Duodenal mucosa (tissue), 2 donors: Measurements from ENCODE around the gene GPR135.

Experiments
- H3K27ac ChIP-seq: one replicate; pipeline ENCODE4 v1.7.0; 2013; ENCODE audit warnings: low read depth, low read length
- H3K27me3 ChIP-seq, 2 donors: one replicate each; pipeline ENCODE4 v1.7.0; 2013; ENCODE audit warnings: low read length in 2 of 2, control low read depth in 1 of 2; ENCODE audit not compliant: insufficient read depth in 2 of 2, control insufficient read depth in 1 of 2
- H3K36me3 ChIP-seq, 2 donors: one replicate each; pipeline ENCODE4 v1.7.0; 2013; ENCODE audit warnings: low read length in 2 of 2, control low read depth in 1 of 2; ENCODE audit not compliant: insufficient read depth in 2 of 2, control insufficient read depth in 1 of 2
- H3K4me1 ChIP-seq, 2 donors: one replicate each; pipeline ENCODE4 v1.7.0; 2013; ENCODE audit warnings: low read length in 2 of 2, control low read depth in 1 of 2; ENCODE audit not compliant: insufficient read depth in 2 of 2, control insufficient read depth in 1 of 2
- H3K4me3 ChIP-seq, 2 donors: one replicate each; pipeline ENCODE4 v1.7.0; 2013; ENCODE audit warnings: low read length in 2 of 2, low read depth in 1 of 2
- H3K9ac ChIP-seq, 2 donors: one replicate each; pipeline ENCODE4 v1.7.0; 2013; ENCODE audit warnings: low read length in 2 of 2, low read depth in 1 of 2
- H3K9me3 ChIP-seq, 2 donors: one replicate each; pipeline ENCODE4 v1.7.0; 2013; ENCODE audit warnings: low read length in 2 of 2, control low read depth in 1 of 2; ENCODE audit not compliant: control insufficient read depth in 1 of 2

The GPR135 gene

DNA sequence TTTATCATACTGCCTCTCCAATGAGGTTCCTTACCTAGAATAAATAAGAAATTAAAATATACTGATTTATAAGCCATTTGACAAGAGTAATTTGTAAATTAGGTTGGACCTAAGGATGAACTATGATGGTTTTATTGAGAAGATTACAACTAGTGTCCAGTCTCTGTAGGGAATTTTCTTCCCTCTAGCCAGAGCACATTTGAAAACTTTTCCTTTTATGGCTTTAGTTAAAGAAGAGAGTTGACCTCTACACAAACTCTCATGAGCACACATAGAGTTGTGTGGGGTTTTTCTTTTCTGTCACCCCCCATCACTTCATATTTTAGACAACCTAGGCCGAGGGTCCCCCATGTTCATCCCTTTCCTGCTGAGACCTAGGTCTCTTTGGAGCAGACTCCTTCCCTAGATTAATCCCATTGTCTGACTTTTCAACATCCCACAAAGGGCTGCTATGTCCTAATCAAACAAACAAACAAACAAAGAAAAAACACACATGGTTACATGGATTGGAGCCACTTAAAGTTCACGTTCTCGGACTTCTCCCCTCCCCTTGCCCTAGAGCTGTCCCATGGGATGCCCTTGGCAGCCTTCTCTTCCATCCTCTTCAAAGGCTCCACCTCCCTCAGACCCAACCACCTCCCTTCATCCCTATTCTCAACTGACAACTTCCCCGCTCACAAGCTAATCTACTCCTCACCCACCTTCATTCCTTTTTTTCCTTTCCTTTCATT lies 40.7 kb downstream of the GPR135 start:
- H3K36me3 ChIP-seq = no peaks in the 10 kb centered on the region

DNA sequence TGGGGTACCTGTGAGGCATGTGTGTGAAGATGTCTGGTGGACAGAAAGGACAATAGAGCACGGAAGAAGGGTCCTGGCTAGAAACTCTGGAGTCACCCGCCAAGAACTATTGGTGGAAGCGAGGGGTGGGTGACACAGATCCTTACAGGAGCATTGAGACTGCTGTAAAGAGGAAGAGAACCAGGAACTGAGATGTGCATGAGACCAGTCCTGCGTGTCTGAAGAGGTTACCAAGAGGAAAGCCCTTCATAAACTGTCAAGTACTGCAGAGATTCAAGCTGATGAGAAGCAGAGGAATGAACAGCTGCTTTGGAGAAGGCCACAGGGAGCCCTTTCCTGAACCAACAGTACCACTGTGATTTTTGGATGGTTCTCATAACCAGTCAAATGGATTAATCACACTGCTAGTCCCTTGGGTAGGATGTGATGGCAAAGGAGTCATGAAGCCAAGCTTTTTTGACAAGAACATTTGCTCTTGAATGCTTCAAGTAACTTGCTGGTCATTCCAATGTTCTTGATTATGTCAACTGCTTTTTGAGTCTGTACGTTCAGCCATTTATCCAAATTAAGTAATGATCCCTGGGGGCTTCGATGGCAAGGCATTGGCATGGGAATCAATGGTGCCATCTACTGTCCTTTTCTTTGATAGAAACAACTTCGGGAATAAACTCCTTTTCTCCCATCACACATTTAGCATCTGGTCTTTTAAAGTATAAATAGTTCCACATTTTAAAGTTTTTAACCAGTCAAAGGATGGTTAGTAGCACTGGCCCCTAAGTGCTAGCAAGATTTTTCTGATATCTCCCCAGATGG lies 42.9 kb downstream of the GPR135 start:
- Histone ChIP-seq H3K27ac (no peak overlapping the region), H3K4me1 (no peaks in the 10 kb centered on the region), H3K9ac (no peak overlapping the region), H3K4me3 (no peak overlapping the region), H3K36me3 (no peaks in the 10 kb centered on the region), H3K27me3 (no peaks in the 10 kb centered on the region), H3K9me3 (no peaks in the 10 kb centered on the region)

More for the DNA sequence above, 40.7 kb downstream of the GPR135 start:
- H3K27ac ChIP-seq = no peak overlapping the region
- no peaks in the 10 kb centered on the region for H3K9me3 ChIP-seq
- H3K4me1 ChIP-seq = no peaks in the 10 kb centered on the region
- H3K9ac ChIP-seq = no peak overlapping the region
- H3K4me3 ChIP-seq = no peak overlapping the region
- H3K27me3 ChIP-seq = no peaks in the 10 kb centered on the region

DNA sequence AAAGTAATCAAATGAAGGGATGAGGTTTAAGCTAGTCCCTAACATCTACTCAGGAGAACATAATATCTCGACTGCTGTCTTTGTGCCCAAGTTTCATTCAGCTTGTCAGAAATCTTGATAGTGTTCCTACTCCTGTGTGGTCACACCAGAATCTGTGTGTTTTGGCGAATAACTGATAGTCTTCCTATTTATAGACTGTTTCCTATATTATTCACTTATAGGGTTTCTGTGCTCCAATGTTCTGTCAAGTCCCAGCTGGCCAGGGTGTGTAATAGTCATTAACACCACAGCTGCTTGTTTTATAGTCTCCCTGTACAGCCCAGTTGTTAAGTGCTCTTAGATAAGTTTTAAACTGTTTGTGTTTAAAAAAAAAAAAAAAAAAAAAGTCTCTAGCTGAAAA lies 45.9 kb downstream of the GPR135 start:
- no peaks in the 10 kb centered on the region for H3K27me3 ChIP-seq
- H3K36me3 ChIP-seq = no peaks in the 10 kb centered on the region
- no peak overlapping the region for H3K27ac ChIP-seq
- H3K4me3 ChIP-seq = no peak overlapping the region
- no peak overlapping the region for H3K9ac ChIP-seq
- no peaks in the 10 kb centered on the region for H3K9me3 ChIP-seq
- H3K4me1 ChIP-seq = no peaks in the 10 kb centered on the region

DNA sequence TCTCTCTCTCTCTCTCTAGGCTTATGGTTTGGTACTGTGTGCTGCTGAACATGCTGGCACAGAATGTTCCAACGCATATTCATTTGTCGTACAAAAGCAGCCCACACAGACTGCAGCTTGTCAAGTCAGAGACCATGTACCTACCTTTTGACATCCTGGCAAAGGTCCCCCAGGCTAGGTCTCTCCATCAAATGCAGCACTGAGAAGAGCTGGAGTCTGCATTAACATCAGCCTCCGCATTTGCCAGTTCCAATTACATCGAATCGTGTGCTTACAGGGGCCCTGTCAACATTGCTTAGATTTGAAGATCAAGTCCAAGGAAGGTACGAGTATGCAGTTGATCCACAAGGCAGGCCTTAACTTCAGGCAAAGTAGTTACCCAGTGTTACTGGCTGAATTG lies 47.9 kb downstream of the GPR135 start:
- Histone ChIP-seq H3K4me1 (no peaks in the 10 kb centered on the region), H3K9ac (no peak overlapping the region), H3K27me3 (no peaks in the 10 kb centered on the region), H3K9me3 (no peaks in the 10 kb centered on the region), H3K27ac (no peak overlapping the region), H3K4me3 (no peak overlapping the region), H3K36me3 (no peaks in the 10 kb centered on the region)

DNA sequence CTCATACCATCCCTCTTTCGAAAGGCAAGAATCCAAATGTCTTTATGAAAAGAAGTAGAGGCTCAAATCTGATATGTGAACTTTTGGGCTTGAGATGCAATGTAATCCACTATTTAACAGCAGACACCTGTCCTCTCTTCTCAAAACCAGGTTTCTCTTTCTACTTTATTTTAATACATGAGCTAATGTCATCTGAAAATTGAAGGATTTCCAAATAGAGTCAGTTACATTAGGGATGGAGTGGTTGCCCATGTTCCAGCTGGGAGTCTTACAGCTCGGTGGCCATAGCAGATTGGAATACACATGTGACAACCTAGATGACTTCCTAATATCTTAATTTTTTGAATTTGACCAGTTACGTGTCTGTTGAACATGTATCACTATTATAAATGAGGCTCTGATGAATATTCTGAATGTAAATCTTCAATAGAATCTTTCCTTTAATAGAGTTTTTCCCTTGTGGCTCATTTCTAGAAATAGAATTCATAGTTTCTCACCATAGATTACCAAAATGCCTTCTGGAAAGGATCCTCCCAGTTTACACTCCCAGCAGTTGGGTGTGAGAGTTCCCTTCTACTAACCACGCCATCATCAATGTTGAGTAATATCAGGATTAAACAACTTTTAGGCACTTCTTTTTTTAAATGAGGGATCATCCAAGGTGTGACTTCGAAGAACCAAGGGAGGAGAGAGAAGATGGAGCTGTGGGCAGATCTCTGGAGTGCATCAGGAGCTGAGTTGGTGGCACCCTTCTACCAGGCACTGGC lies 49.2 kb downstream of the GPR135 start:
- no peak overlapping the region for H3K27ac ChIP-seq
- no peaks in the 10 kb centered on the region for H3K4me1 ChIP-seq
- H3K36me3 ChIP-seq = no peaks in the 10 kb centered on the region

More for the DNA sequence above, 49.2 kb downstream of the GPR135 start:
- H3K9ac ChIP-seq = no peak overlapping the region
- no peaks in the 10 kb centered on the region for H3K9me3 ChIP-seq
- no peak overlapping the region for H3K4me3 ChIP-seq
- H3K27me3 ChIP-seq = no peaks in the 10 kb centered on the region
